Astrocyte of the hippocampus (primary cell): ENCODE results near the gene CASK.
A peak's percentile ranks its signal among the peaks of the same experiment; 100 is the strongest.
"Not testable (repeated sequence)": the region's sequence is repeated elsewhere in the genome, so short reads cannot be mapped to it uniquely, and the experiment has no call there.

ENCODE experiments used
- DNase-seq: peaks from one replicate; pipeline ENCODE4 v3.0.0; 2011; ENCODE audit warnings: low read depth, low spot score

The CASK gene

DNA sequence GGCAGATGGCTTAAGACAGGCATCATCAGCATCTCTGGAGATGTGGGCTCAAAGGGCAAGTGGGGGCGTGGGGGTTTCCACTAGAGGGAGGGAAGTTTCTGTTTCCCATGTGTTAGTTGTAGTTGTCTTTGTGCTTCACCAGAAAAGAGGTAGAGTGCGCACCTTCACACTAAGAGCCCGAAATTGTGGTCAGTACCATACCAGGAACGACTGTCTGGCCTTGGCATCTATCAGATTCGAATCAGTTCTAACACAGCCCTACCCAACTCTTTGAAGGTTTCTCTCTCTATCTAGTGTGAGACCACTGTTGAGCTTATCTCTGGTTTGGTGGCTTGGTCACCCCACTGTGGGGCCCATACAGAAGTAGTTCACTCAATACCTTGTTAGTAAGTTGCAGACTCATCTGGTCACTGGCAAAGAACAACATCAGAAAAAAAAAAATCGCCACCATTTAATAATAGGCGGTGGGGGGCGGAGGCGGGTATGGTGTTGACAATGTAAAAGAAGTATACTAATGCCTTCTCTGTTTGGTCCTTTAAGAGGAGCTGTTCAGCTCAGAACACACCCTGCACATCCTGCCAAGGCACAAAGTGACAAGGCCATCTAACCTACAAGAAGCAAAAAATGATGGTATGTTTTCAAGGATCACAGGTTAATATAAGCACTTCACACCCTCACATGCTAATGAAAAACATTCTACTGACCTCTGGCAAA lies 405.1 kb downstream of the CASK start:
- DNase-seq = no peak

DNA sequence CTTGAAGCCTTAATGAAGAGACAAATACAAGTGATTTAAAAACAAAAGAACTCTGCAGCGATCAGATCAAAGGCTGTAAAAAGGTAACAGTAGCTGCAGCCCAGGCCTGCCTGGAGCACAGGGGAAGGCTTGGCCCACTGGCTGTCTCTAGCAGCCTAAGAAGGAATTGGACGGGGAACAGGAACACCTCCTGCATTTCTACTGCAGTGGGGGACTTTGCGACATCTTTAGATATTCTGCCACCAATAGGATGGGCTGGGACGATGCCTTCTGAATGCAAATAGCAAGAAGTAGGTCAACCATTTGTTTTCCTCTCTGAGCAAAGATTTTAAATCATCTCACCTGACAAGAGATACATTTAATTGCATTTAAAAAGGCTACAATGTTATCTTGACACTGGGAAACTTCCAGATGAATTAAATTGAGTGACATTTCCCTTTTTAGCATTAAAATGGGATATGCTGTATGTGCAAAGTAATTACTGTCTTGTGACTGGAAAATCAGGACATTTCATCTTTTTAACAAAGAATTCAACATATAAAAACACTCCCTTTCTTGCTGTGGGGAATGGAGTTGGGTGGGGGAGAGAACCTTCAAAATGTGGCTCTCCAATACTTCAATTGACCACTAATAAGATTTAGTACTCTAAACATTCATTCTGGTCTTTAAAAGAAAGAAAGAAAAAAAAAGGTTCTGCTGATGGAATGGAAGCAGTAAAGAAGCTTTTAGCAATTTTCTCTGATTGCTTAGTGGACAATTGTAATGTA lies 406.2 kb downstream of the CASK start:
- DNase-seq = no peak

- no peak for DNase-seq
These were observed 406.9 kb downstream of the CASK start for GRCh38 chrX:41516456-41516855.

DNA sequence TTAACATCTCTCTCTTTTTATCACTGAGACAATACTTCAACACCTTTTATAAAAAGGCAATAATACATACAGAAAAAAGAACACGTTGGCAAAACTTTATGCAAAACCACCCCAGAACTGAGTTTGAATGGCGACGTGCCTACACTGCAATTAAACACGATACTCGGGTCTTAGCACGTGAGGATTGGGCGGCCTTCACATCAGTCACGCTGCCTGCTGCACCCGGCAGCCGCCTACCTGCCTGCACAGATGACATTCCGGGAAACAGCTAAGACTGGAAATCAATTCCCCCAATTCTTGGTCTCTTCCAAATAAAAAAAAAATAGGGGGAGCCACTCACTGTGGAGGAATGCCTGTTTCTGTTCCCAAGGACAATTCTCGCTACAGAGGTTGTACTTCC lies 408.0 kb downstream of the CASK start:
- no peak for DNase-seq

GRCh38 chrX:41514179-41514578 lies 409.2 kb downstream of the CASK start:
- no peak for DNase-seq

DNA sequence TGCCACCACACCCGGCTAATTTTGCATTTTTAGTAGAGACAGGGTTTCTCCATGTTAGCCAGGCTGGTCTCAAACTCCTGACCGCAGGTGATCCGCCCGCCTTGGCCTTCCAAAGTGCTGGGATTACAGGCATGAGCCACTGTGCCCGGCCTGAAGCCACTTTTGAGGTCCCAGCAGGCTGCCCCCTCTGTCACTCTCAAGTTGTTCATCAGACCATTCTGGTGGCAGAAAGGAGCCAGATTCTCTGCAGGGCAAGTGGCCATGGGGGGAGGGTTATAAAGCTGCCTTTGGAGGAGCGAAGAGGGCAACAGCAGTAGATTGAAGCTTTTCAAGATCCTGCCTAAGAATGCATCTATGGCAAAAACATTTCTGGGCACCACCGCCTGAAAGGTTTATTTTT lies 410.5 kb downstream of the CASK start:
- DNase-seq = not testable (repeated sequence)

GRCh38 chrX:41512394-41512793 lies 411.0 kb downstream of the CASK start:
- DNase-seq = no peak

DNA sequence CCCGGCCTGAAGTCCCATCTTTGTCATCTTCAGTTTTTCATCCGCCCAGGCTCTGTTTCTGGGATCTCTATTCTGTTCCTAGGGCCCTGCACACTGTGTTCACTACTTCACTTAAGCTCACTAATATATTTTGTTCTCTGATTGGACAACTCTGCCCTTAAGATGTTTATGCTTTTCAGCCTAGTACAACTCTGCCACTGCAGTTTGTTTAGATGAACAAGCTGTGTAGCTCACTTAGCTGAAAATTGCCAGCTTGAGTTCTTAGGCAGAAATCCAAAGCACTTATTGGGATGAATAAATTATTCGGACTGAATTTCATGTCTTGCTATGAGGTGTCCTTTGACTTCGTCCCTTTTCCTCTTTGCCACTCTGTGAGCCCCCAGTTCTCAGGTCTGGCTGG lies 415.4 kb downstream of the CASK start:
- DNase-seq = no peak

DNA sequence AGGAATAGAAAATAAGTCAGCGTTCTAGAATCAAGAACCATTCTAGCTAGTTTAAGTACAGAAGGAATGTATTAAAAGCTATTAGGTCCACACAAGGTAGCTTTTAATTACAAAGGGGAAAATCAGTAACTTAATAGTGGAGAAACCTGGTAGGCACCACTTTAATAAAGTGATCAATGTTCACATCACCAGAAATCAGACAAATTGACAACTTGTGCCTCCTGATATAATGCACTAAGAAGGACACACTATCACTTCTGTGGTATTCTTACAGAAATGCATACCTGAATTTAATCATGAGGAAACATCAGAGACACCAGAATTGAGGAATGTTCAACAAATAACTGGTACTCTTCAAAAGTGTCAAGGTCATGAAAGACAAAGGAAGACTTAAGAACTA lies 421.4 kb downstream of the CASK start:
- DNase-seq = no peak

DNA sequence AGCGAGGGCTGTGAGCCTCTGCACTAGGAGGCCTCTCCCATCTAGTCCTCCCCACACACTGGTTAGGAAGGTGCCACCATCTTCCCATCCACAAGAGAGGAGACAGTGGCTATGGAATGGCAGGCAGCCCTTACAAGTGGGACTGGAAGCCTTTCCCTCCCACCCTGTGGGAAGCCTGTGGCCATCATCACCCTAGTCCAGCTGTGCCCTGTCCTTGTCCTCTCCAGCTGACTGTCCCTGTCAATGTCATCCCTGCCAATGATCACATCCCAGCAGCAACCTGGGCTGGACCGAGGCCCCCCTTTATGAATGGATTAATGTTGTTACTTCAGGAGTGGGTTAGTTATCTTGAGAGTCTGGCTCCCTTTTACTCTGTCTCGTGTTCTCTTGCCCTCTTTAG lies 423.4 kb downstream of the CASK start:
- DNase-seq = no peak

DNA sequence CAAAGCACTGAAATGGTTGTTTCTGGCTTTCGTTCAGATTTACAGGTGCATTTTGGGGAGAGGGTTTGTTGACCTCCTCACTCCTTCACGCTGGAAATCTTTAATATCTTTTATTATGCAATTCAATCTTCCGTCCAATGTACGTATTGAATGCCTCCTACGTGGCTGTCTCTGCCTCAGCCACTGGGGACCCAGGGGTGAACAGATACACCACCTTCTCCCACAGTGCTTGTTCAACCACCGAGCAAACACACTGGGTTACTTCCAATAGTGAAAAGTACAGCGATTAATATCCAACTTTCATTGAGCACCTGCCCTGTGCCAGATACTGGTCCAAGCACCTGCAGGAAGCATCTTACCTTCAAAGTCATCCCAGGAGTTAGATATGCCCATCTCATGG lies 424.2 kb downstream of the CASK start:
- no peak for DNase-seq

DNA sequence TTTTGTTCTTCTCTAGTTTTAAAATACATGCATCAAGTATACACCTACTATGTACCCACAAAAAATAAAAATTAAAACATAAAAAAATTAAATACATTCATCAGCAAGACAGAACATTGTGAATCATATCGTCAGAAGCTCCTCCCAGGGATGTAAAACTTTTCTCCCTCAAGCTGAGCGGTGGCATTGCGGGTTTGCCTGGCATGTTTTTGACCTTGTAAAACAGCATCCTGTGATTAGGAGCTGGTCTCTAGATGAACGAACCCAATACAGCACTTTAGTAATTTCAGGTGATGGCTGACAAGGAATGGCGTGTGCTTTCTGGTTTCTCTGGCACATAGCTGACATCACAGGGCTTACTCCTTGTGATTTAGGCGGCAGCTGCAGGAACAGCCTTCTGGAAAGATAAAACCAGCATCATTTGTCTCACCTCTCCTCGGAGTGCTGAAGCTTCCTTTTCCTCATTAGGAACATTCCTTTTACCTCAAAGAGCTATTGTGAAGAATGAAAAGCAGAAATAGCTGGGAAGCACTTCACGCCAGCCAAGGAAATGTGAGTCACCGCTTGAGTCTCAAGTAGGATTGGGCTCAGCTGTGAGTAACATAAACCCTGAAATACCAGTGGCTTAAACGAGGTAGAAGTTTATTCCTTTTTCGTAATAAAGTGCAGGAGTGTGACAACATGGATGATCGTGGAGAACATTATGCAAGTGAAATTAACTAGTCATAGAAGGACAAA lies 431.9 kb downstream of the CASK start:
- peak; percentile 91 for DNase-seq

- DNase-seq = no peak
These were observed 432.9 kb downstream of the CASK start for GRCh38 chrX:41490446-41490845.

GRCh38 chrX:41482154-41482850 lies 441.1 kb downstream of the CASK start:
- DNase-seq = no peak

DNA sequence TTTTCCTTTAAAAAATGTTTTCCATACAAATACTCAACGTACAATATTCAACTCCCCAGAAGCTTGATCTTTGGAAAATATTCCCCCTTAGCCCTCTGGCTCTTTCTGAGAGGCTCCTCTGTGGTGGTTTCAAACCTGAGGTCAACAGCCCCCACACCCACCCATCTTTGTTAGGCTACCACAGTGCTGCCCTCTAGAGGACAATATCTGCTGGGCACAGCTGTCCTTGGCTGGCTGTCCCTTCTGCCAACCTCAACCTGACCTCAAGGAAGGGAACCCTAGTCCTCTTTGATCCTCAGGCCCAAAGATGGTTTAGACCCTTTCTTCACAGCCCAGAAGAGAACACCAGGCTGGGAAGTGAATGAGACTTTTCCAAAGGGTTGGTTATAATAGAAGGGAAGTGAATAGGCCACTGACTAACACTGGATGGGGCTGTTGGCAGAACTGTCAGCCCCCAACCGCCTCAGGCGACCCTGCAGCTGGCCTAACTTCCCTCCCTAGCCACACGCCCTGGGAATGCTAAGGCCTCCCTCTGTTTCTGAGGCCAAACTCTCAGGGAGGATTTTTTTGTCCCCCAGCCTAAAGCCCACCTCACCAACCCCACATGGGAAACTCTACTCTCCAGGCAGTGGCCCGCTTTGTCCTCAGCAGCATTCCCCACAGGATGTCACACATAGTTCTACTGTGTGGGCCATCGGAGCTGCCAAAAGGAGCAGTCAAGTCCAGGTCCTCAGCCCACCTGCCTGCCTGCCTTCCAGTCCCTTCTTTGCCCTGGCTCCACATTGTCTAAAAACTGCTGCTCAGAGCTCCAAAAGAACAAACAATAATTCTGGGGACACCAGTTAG lies 441.9 kb downstream of the CASK start:
- no peak for DNase-seq

DNA sequence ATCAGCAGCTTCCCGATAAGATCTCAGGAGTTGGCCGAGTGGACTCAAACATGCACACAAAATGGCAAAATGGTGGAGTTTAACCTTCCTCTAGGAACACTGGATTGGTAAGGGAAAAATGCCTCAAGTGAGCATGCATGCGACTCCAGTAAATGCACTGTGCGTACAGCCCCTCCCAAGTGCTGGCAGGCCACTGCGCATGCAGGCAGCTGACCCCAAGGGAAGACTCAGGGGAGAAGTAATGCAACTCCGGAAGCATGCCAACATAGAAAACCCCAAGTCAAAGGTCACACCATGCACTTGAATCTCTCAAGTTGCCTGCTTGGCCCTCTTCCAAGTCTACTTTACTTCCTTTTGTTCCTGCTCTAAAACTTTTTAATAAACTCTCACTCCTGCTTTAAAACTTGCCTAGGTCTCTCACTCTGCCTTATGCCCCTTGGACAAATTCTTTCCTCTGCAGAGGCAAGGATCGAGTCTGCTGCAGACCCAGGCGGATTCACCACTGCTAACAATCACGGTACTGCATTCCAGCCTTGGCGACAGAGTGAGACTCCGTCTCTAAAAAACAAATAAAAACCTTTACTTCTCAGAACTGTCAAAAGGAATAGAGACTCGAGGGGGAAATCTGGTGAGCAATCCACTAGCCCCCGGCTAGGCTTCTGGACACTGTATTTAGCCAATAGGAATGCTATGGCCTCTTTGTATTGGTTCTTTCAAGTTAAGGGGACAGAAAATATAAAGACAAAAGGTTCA lies 442.7 kb downstream of the CASK start:
- no peak for DNase-seq

DNA sequence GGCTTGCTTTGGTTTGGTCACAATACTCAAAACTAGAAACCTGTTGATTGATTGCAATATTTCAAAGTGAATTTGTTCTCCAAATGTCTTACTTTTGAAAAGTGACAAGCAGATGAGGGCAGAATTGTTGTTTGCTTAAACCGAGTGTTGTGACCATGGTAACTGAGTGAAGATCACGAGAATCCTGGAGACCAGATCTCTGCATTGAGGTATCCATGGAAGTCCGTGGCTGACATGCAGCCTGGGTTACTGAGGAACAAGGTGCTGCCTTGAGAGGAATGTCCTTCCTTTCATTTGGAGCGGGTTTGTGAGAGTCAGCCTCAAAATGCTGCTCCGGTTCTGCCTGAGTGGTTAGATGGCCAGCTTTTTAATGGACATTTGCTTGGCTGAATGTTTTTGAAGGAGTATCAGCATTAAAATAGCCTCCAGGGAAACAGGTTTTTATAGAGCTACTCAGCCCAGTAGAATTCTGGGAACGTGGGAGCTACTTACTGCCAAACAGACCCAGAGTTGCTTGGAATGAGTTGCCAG lies 444.9 kb downstream of the CASK start:
- peak; percentile 8 for DNase-seq

DNA sequence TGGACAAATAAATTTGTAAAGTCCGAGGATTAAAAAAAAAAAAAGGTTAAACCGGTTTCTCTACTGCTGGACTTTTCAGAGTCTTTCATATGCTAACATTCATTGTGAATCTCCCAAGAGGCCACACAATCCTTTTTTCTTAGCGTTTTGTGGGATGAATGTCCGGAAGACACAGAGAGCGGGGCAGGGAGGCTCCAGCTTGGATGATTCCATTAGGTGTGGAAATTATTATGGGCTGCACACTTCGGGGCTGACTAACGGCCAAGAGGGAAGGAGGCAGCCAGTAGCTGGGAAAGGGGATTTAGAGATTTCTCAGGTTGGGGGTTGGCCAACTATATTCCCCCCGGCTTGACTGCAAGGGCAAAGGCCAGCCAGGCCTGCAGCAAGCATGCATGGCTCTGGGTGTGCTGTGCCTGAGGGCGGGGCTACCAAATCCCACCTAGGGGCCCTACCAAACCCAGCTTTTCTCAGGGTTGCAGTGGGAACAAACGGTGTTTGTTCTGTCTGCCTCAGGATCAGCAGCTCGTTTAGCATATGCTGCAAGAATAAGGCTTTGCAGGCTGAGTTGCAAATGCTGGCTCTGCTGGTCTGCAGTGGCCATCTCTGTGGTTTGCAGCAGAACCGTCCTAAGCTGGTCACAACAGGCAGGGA lies 447.6 kb downstream of the CASK start:
- DNase-seq = peak; percentile 23

- peak; percentile 36 for DNase-seq
These were observed 448.2 kb downstream of the CASK start for GRCh38 chrX:41475191-41475590.

DNA sequence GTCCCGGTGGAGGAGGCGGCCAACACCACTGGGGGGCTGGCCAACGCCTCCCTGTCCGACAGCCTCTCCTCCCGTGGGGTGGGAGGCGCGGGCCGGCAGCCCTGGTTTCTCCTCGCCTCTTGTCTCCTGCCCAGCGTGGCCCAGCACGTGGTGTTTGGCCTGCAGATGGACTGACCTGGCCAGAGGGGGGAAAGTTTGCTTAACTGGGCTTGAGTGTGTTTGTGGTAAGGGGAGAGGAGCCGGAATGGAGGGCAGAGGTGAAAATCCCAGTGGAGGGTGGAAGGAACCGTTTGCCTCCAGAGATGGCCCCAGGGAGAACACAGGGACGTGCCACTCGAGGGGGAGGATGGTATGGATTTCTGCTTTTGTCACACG lies 448.6 kb downstream of the CASK start:
- no peak for DNase-seq
